HG02938 (cell line): ENCODE results near the gene TLCD3A.
"Not testable (repeated sequence)": the region's sequence is repeated elsewhere in the genome, so short reads cannot be mapped to it uniquely, and the experiment has no call there.

ENCODE experiments used
- ATAC-seq: cut with Tn5 transposase; IDR thresholded peaks from one replicate; pipeline ENCODE4 v1.9.1; 2021; ENCODE audit warnings: mild to moderate bottlenecking, moderate library complexity; ENCODE audit not compliant: unreplicated experiment

TLCD3A gene

DNA sequence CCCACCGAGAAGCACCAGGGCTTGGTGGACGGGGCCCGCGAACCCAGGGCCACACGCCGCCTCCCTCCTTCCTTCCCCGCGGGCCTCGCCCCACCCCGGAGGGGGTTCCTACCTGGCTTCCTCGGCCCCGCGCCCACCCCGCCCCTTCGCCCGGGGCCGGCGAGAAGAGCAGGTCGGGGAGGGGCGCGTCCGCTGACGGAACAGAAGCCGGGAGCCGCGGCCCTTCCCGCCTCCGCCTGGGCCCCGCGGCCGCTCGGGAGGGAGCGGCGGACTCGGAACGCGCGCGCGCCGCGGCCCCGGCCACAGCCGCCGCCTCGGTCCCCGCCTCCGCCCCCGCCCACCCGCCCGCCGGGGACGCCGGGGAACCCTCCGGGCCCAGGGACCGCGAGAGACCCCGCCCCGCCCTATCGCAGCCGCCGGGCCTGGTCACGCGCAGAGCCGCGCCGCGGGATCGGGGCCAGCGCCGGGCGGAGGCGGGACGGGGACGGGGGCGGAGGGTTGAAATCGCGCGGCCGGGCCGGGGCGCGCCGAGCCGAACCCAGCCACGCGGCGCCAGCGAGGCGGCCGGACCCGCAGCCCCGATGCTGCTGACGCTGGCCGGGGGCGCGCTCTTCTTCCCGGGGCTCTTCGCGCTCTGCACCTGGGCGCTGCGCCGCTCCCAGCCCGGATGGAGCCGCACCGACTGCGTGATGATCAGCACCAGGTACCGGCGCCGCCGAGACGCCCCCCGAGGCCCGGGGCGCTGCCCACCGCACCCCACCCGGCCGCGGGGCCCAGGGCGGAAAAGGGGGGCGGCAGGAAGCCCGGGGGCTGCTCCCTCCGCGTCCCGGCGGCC lies at the start of gene TLCD3A:
Gene TLCD3A (plus strand): TSS at position 530 of the 835 bp plus-strand sequence. CDS start 52 bp downstream, at position 582.
- ATAC-seq, result no peak

DNA sequence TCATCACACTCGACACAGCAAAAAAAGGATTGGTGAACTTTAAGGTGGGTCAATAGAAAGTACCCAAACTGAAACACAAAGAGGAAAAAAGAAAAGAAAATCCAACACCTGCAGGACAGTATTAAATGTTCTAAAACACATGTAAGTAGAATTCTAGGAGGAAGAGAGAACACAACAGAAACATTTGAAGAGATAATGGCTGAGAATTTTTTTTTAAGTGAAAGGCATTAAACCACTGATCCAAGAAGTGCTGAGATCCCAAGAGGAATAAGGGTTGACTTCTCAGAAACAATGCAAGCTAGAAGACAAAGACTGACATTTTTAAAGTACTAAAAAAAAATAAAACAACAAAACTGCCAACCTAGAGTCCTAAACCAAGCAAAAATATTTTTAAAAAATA lies 49.4 kb upstream of the TLCD3A start:
- ATAC-seq, result no peak

DNA sequence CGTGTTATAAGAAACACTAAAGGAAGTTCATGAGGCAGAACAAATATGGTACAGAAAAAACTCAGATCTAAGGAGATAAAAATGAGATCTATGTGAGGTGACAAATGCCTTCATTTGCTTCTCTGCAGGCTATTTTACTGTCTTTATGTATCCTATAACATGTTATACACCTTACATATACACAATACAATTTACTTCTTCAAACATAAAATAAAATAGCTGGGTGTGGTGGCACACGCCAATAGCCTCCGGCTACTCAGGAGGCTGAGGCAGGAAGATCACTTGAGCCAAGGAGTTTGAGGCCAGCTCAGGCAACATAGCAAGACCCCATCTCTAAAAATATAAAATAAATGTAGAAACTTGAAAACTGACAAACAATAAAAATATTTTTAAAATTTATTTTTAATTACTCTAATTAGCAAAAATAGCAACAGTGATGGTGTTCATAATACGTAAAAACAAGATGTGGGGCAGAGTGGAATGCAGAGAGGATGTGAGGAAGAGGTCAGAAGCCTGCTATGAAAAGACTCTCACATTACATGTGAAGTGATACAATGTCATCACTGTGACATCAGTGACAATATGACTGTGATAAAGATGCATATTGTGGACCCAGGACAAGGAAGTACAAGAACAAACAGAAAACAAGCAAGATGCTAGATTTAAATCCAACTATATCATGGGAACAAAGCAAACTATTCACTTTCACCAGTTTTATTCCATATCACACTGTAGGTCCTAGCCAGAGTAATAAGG lies 48.7 kb upstream of the TLCD3A start:
- no peak for ATAC-seq

DNA sequence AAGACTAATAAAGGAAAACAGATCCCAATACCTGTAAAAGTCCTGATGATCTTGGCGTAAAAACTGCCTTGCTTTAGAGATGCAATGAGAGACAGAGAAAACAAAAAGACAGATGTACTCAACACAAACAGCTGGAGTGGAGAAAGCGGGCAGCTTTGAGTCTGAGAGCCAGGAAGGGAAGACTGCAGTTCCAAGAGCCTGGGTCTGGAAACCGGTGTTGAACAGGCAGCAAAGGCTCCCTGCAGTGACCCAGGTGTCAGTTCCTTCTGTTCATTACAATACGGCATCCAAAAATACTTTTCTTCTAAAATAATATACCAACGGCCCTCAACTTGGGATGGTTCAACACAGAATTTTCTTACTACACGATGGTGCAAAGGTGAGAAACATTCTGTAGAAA lies 47.4 kb upstream of the TLCD3A start:
- no peak for ATAC-seq

DNA sequence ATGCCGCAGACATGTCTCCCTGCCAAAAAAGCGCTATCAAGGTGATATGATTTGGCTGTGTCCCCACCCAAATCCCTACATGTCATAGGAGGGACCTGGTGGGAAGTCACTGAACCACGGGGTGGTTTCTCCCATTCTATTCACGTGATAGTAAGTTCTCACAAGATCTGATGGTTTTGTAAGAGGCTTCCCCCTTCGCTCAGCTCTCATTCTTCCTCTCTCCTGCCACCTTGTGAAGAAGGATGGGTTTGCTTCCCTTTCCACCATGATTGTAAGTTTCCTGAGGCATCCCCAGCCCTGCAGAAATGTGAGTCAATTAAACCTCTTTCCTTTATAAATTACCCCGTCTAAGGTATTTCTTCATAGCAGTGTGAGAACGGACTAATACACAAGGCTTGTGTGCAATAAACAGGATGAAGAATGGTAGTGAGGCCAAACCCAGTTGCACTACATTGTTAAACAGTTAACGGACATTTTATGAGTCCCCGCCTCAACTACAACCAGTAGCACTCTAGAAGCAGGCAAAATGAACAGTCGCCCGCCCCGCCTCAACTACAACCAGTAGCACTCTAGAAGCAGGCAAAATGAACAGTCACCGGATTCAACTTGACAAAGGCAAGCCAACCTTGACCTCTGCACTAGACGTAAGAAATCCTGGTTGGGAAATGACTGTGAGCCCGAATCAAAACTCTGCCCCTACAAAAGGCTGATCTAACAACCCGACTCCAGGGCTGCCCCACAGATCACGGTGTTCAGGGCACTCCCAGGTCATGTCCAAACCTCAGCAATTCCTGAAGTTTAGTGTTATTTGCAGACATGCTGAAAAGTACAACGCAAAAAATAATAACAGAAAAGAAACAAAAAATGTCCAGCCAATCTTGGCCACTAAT lies 44.1 kb upstream of the TLCD3A start:
- ATAC-seq, result no peak

DNA sequence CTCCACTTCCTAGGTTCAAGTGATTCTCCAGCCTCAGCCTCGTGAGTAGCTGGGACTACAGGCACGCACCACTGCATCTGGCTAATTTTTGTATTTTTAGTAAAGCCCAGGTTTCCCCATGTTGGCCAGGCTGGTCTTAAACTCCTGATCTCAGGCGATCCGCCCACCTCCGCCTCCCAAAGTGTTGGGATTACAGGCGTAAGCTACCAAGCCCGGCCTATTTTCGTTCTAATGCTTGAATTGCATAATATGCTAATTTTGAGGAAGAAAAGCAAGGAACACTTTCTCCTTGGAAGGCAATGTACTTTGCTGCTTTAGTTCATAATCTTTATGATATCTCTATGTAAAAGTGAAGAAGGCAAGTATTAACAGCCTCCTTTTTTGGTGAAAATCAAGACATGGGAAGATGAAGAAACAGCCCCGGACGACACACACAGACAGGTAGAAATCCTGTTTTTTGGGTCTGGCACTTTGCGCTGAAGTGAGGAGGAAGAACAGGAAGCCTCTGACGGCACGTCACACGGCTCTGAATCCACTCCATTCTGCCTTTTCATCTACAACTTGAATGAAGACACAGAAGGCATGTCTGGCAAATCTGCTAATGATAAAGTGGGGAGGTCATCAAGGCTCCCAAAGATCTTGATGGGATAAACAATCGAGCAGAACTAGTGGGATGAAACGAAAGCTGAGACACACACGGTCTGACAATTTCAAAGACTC lies 42.7 kb upstream of the TLCD3A start:
- ATAC-seq, result no peak

DNA sequence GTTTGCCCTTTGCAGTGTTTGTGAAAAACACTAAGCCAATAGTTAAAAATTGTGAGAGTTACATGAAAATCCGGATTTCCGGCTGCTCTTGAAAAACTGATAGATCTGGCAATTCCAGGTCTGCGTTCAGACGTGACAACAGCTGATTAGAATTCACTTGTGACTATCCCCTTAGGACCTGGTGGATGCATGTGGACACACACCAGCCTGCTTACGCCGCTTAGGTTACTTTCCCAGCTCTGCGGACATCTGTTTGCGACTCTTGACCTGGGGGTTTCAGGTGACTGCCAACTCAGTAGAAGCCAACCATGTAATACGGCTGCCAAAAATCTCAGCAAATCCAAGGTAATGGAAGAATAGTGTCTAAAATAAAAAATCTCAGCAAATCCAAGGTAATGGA lies 42.0 kb upstream of the TLCD3A start:
- ATAC-seq, result no peak

DNA sequence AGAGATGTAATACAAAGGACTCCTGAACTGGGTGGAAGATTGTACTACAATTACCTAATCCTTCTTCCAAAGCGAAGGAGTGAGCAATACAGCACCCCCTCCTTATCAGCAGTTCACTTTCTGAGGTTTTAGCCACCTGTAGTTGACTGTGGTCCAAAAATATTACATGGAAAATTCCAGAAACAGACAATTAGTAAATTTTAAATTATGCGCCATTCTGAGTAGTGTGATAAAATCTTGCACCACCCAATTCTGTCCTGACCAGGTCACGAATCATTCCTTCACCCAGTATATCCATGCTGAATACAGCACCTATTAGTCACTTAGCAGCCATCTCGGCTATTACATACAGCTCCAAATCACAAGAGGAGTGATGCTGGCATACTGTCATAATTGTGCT lies 41.0 kb upstream of the TLCD3A start:
- ATAC-seq, result no peak

DNA sequence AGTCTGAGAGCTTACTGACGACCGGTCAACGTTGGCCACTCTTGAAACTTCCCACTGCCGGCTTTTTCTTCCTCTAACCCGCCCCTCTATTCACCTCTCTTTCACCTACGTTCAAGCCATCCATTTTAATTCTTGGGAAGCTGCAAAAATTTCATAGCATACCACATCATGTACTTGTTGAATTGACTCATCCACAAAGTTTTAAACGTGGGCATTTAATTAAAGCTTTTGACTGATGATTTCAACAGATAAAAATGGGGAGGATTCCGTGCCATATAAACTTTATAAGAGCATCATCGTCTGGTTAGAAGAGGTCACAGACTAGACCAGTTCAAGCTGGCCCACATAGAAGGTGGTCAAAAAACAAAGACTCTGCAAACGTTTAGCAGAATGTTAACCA lies 40.3 kb upstream of the TLCD3A start:
- no peak for ATAC-seq

DNA sequence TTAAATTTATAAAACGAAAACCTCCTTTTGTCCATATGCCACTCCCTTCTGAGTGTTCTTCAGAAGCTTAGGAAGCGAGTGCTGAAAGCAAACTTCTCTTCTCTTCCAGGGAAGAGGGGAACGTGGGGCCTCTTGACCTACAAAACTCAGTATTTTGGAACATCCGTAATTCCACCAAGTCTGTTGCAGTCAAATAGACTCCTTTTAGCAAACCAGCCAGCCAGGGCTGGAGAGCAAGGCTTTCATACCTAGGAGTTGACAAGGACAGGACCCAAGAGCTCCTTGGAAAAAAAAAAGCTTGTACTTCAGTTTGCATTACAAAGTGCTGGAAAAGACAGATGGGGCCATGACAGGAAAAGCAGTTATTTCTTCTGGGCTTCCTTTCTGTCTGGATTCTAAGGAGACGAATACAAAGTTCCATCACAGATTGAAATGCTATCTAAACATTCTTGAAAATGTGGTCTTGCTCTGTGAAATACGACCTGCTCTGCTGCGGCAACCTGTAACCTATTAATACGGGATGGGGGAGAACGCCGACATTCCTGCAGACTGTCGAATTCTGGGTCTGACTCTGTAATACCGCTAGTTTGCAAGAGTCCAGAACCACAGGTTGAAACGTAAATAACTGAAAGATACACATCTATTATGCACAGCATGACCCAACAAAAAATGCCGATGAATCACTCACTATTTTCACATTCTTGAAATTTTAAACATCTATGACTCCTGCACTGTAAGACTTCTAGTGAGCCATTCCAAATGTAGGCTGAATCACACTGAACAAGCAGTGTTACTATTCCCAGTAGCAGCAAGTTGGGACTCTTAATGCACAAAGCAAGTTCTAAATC lies 38.4 kb upstream of the TLCD3A start:
- no peak for ATAC-seq

DNA sequence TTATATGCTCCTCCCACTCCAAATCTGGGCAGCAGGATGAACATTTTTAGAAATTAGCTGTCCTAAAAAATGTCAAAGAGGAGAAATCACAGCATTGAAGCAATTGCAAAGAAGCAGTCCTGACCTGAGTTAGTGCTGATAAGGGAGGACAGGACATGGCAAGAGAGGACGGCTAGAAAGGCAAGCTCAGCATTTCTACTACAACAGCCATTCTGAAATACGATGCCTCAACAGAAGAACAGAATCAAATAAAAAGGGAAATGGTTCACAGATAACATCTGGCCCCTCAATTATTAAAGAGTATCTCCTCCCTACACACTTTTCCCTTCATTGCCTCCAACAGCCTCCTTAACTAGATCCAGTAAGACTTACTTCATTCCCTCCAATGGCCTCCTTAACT lies 36.0 kb upstream of the TLCD3A start:
- ATAC-seq, result no peak

DNA sequence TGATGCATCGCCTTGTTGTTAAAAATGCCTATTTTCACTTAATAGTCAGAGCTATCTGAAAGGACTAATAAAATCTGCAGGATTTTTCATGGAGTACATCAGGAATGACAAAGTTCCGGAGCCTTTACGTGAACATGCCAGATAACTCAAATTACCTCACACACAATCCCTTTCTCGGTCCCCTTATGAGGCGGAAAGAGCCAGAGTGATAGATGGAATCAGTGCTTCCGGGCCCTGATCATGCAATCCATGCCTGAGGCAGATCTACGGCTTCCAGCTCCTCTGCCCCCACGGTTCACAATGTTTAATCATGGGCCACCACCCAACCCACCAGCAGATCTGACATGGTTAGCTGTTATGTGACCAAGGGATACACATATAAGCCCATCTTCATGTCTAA lies 34.7 kb upstream of the TLCD3A start:
- ATAC-seq, result no peak

DNA sequence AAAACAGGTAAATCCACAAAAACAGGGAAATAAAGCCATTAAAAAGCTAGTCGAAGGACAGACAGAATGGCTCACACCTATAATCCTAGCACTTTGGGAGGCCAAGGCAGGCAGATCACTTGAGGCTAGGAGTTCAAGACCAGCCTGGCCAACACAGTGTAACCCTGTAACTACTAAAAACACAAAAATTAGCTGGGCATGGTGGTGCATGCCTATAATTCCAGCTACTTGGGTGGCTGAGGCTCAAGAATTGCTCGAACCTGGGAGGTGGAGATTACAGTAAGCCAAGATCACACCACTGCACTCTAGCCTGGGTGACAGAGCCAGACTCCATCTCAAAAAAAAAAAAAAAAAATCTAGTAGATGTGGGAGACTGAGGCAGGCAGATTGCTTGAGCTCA lies 34.3 kb upstream of the TLCD3A start:
- ATAC-seq, result not testable (repeated sequence)

DNA sequence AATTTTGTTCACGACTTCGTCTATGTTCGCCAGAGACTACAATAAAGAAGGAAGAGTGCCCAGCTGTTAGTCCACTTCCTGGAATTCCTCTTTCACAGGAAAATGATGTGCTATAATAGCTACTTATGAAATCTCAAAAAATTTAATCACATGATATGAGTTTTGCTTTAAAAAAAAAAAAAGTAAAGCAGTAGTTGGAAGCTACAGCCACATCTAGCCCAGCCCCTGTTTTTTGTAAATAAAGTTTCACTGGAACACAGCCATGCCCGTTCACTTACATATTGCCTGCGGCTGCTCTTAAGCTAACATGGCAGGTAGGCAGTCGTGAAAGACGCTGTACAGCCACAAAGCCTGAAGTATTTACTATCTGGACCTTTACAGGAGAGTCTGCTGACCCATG lies 33.1 kb upstream of the TLCD3A start:
- no peak for ATAC-seq

DNA sequence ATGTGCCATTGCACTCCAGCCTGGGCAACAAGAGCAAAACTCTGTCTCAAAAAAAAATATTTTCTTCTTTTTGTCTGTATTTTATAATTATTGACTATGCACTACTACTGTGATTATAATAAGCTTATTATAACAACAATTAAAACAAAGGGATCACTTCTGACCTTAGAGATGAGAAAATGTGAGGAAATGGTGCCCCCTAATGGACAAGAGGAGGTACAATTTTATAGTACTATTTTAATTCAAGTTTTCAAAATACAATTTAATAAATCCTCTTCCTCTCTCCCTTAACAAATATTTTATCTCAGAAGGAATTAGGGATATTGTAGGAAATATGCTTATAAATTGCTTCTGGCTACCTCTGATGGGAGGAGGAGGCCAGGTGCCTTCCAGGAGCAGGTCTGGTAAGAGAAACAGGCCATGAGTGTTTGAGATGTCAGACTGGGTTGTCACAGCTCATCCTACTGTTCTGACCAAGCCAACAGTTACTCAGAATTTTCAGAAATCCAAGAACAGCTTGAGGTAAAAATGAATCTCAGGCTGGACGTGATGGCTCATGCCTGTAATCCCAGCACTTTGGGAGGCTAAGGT lies 31.8 kb upstream of the TLCD3A start:
- ATAC-seq, result no peak

DNA sequence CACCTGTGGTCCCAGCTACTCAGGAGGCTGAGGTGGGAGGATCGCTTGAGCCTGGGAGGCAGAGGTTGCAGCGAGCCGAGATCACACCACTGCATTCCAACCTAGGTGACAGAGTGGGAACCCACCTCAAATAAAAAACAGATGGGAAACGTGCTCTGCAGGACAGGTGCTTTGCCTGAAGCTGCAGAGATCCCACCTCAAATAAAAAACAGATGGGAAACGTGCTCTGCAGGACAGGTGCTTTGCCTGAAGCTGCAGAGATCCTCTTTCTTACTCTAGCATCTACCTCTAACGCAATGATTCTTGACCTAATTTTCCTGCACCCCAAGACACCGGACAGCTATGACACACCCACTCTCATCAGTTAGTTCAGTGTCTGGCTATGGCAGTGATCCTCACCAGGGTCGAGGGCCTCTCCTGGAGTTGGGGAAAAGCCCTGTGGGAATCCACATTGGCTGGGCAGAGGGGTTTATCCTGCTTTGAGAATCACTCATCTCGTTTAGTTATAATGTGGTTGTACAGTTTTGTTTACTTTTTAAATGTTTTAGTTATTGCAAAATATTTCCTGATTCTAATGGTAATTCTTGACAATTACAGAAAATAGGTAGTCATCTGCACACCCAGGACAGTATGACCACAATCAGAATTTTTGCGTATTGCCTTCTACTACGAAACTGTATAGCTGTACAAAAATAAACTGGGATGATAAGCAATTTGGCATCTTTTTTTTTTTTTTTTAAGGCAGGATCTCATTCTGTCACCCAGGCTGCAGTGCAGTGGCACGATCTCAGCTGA lies 29.1 kb upstream of the TLCD3A start:
- no peak for ATAC-seq

DNA sequence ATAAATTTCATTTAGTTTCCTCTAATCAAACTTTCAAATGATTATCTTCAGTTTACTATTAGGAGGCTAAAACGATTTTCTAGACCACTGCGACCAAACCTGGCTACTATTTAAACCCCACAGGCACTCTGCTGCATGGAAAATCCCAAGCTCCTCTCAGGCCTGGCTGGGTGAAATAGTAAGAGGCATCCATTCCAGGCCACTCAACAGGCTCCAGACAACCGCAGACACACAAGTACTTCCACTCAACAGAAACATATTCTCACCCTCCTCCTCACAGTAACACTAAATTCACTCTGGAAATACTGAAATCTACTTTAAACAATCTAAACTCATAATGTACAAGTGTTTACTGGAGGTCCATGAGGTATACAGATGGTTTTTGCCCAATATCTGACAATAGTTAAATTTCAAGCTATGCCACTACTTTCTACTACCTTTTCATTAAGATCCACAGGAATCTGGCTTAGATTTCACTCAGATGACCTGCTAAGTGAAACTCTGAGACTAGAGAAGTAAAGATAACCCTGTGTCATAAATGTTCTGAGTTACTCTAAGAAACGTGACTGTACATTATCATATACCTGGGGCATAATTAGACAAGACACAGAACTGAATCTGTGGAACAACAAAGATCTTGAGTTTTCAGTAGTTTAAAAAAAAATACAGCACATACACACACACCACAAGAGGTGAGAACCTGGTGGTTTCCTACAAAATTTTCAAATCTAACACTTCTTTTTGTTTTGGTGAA lies 28.1 kb upstream of the TLCD3A start:
- no peak for ATAC-seq

DNA sequence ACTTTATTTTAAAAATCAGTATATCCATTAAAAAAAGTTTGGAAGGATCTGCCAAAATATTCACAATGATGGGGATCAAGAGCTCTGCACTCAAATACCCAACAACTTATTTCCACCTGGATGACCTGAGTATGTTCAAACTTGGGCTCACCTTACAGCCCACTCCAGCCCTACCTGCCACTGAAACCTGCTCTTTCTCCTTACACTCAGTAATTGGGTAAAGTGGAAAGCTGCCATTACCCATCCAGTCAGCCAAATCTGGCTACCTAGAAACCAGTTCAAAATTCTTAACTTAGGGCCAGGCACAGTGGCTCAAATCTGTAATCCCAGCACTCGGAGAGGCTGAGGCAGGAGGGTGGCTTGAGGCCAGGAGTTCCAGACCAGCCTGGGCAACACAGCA lies 27.4 kb upstream of the TLCD3A start:
- no peak for ATAC-seq
